IMR-90 (cell line): ENCODE data around the gene ATP5F1D. TPM values are rescaled to one million over a fixed set of nuclear protein-coding genes. Genes with fewer than 3 reads are reported as not detected.
A peak's percentile ranks its signal among the peaks of the same experiment; 100 is the strongest.

ENCODE experiments used
- ATAC-seq: fragments of 200-7000 bp; cut with Tn5 transposase; 2 replicates; pipeline ENCODE4 v1.9.1; 2020; ENCODE audit warnings: low read depth, mild to moderate bottlenecking, moderate library complexity
- BruUV-seq: library from RNA; stranded (reverse); fragments of 400-500 nt; replicated peaks from 2 replicates; lab custom pipeline; 2021; lab: Mats Ljungman, UMichigan
- CTCF ChIA-PET: fragments of 300-600 bp; formaldehyde crosslinking; extraction: SDS; loops from one replicate; lab custom pipeline; 2021; ENCODE audit warnings: antibody characterized with exemption; lab: Yijun Ruan, JAX
- POLR2A ChIA-PET: fragments of 300-600 bp; sonication (Branson Sonifier 250); formaldehyde crosslinking; loops from one replicate; lab custom pipeline; 2022; ENCODE audit warnings: antibody characterized with exemption; ENCODE audit not compliant: unreplicated experiment; lab: Charles Lee
- DNase-seq: peaks from one replicate; pipeline ENCODE4 v3.0.0; 2013
- H2AFZ ChIP-seq: replicated peaks from 2 replicates; pipeline ENCODE3; 2013; ENCODE audit warnings: low read length, mild to moderate bottlenecking; ENCODE audit not compliant: poor library complexity
- H2AK5ac ChIP-seq: 2 replicates; pipeline ENCODE4 v1.6.1; 2013; ENCODE audit warnings: low read depth, low read length, inconsistent platforms
- H2AK9ac ChIP-seq: replicated peaks from 2 replicates; pipeline ENCODE3; 2013; ENCODE audit warnings: mild to moderate bottlenecking, low read depth, low read length, moderate library complexity; ENCODE audit not compliant: poor library complexity
- H2BK120ac ChIP-seq: 2 replicates; pipeline ENCODE4 v1.6.1; 2013; ENCODE audit warnings: low read depth, low read length, inconsistent platforms
- H2BK15ac ChIP-seq: 3 replicates; pipeline ENCODE4 v1.6.1; 2013; ENCODE audit warnings: low read depth, low read length, inconsistent platforms
- H2BK20ac ChIP-seq: 2 replicates; pipeline ENCODE4 v1.6.1; 2013; ENCODE audit warnings: low read depth, mild to moderate bottlenecking, inconsistent platforms, low read length, moderate library complexity
- H2BK5ac ChIP-seq: 2 replicates; pipeline ENCODE4 v1.6.1; 2013; ENCODE audit warnings: mild to moderate bottlenecking, low read depth, low read length, inconsistent platforms; ENCODE audit not compliant: poor library complexity, severe bottlenecking
- H3K14ac ChIP-seq: replicated peaks from 2 replicates; pipeline ENCODE4 v1.6.1; 2013; ENCODE audit warnings: low read depth, low read length, inconsistent platforms
- H3K18ac ChIP-seq: 2 replicates; pipeline ENCODE4 v1.6.1; 2013; ENCODE audit warnings: low read depth, low read length, control low read depth
- H3K23ac ChIP-seq: 2 replicates; pipeline ENCODE4 v1.6.1; 2013; ENCODE audit warnings: low read depth, low read length, inconsistent platforms
- H3K27ac ChIP-seq: 2 replicates; pipeline ENCODE4 v1.5.1; 2013; ENCODE audit warnings: mild to moderate bottlenecking, control low read depth, low read length; ENCODE audit not compliant: insufficient read depth
- H3K27me3 ChIP-seq: 2 replicates; pipeline ENCODE4 v1.6.1; 2013; ENCODE audit warnings: low read length; ENCODE audit not compliant: control insufficient read depth, insufficient read depth
- H3K36me3 ChIP-seq: 2 replicates; pipeline ENCODE4 v1.6.1; 2013; ENCODE audit warnings: low read length, mixed read lengths; ENCODE audit not compliant: control insufficient read depth, insufficient read depth
- H3K4ac ChIP-seq: 2 replicates; pipeline ENCODE4 v1.6.1; 2013; ENCODE audit warnings: low read depth, low read length, inconsistent platforms
- H3K4me1 ChIP-seq: 2 replicates; pipeline ENCODE4 v1.6.1; 2013; ENCODE audit warnings: low read length, mixed read lengths; ENCODE audit not compliant: control insufficient read depth, insufficient read depth
- H3K4me2 ChIP-seq: 2 replicates; pipeline ENCODE4 v1.6.1; 2013; ENCODE audit warnings: low read depth, mild to moderate bottlenecking, control low read depth, low read length, moderate library complexity
- H3K4me3 ChIP-seq: 2 replicates; pipeline ENCODE4 v1.5.1; 2013; ENCODE audit warnings: low read depth, mild to moderate bottlenecking, control low read depth, low read length, moderate library complexity; ENCODE audit not compliant: insufficient read depth
- H3K56ac ChIP-seq: 2 replicates; pipeline ENCODE4 v1.6.1; 2013; ENCODE audit warnings: low read length, inconsistent platforms; ENCODE audit not compliant: insufficient read depth; ENCODE audit errors: extremely low read depth
- H3K79me1 ChIP-seq, 2 experiments: 2 replicates each; pipeline ENCODE4 v1.6.1; 2013; ENCODE audit warnings: low read length in 2 of 2, inconsistent platforms in 1 of 2, low read depth in 1 of 2
- H3K9ac ChIP-seq: 2 replicates; pipeline ENCODE4 v1.6.1; 2013; ENCODE audit warnings: low read depth, low read length, control low read depth
- H3K9me1 ChIP-seq: 2 replicates; pipeline ENCODE4 v1.6.1; 2013; ENCODE audit warnings: low read length, inconsistent platforms; ENCODE audit not compliant: insufficient read depth
- H3K9me3 ChIP-seq: 2 replicates; pipeline ENCODE4 v1.6.1; 2013; ENCODE audit warnings: low read length; ENCODE audit not compliant: control insufficient read depth, insufficient read depth
- H4K20me1 ChIP-seq: 2 replicates; pipeline ENCODE4 v1.6.1; 2013; ENCODE audit warnings: low read length, inconsistent platforms; ENCODE audit not compliant: insufficient read depth
- H4K5ac ChIP-seq: 2 replicates; pipeline ENCODE4 v1.6.1; 2013; ENCODE audit warnings: mild to moderate bottlenecking, low read depth, low read length, control low read depth
- H4K8ac ChIP-seq, 2 experiments: 2 replicates each; pipeline ENCODE4 v1.6.1; 2013; ENCODE audit warnings: low read depth in 2 of 2, low read length in 2 of 2, control low read depth in 1 of 2, inconsistent platforms in 1 of 2
- H4K91ac ChIP-seq: 2 replicates; pipeline ENCODE4 v1.6.1; 2013; ENCODE audit warnings: low read depth, low read length, inconsistent platforms; ENCODE audit not compliant: insufficient read depth
- CEBPB ChIP-seq: IDR thresholded peaks from 2 replicates; pipeline ENCODE4 v1.6.1; 2012; ENCODE audit warnings: low read depth, low read length, improper control_type of control experiment
- CTCF ChIP-seq: conservative IDR thresholded peaks from 2 replicates; pipeline ENCODE4 v1.5.1; 2012; ENCODE audit warnings: mild to moderate bottlenecking, low read depth, low read length, improper control_type of control experiment
- FOS ChIP-seq: fragments of 150-350 bp; IDR thresholded peaks from 2 replicates; pipeline ENCODE4 v1.6.1; 2016; ENCODE audit warnings: low read depth, low read length
- MXI1 ChIP-seq: IDR thresholded peaks from 2 replicates; pipeline ENCODE4 v1.6.1; 2012; ENCODE audit warnings: low read depth, mild to moderate bottlenecking, low read length, moderate library complexity, borderline replicate concordance
- NFE2L2 ChIP-seq: fragments of 150-350 bp; IDR thresholded peaks from 2 replicates; pipeline ENCODE4 v1.6.1; 2016; ENCODE audit warnings: low read depth, mild to moderate bottlenecking, low read length
- POLR2A ChIP-seq: IDR thresholded peaks from 2 replicates; pipeline ENCODE4 v1.6.1; 2012; ENCODE audit warnings: mild to moderate bottlenecking, low read depth, low read length
- RCOR1 ChIP-seq: IDR thresholded peaks from 2 replicates; pipeline ENCODE4 v1.6.1; 2012; ENCODE audit warnings: mild to moderate bottlenecking, low read length, improper control_type of control experiment; ENCODE audit not compliant: insufficient replicate concordance
- USF2 ChIP-seq: fragments of 150-350 bp; IDR thresholded peaks from 2 replicates; pipeline ENCODE4 v1.6.1; 2017; ENCODE audit warnings: mild to moderate bottlenecking, antibody characterized with exemption, low read length, low read depth
- WGBS, 2 experiments: methylation state at CpG; one replicate each; pipeline versions ENCODE4 v1.1.5 to v1.1.7; 2013; ENCODE audit warnings: missing lambda C conversion rate in 2 of 2; ENCODE audit not compliant: insufficient read length in 1 of 2; ENCODE audit errors: extremely low coverage in 2 of 2; 5-methylcytosine and 5-hydroxymethylcytosine counted together
- dilution Hi-C: fragments of 300-500 bp; cut with HindIII; formaldehyde crosslinking; loops from one replicate; pipeline ENCODE4 v1.14.3; 2018; ENCODE audit warnings: low sequenced_read_pairs; ENCODE audit not compliant: unreplicated experiment
- in situ Hi-C: fragments of 300-500 bp; cut with MboI; formaldehyde crosslinking; loops from 3 replicates; pipeline ENCODE4 v1.14.3; 2019; ENCODE audit warnings: low sequenced_read_pairs, inconsistent platforms, mixed read lengths
- intact Hi-C: fragments of 100-400 bp; cut with micrococcal nuclease; formaldehyde crosslinking; loops from 2 replicates; pipeline ENCODE4 v1.10.0; 2022
- polyA plus RNA-seq, 3 experiments: library from polyadenylated mRNA; depleted of rRNA; stranded (reverse); fragments of >200 nt; gene quantifications; 2 replicates each; pipeline ENCODE4 v1.2.3, GENCODE V29; 2012; ENCODE audit warnings: low replicate concordance in 1 of 3
- total RNA-seq: library from RNA; depleted of rRNA; stranded (reverse); fragments of >200 nt; gene quantifications from 2 replicates; pipeline ENCODE4 v1.2.3, GENCODE V29; 2012

The ATP5F1D gene
- total and polyA plus RNA-seq, 2 of the 4 experiments (the other 2 are of a cell fraction): 7.3 to 140 TPM

DNA sequence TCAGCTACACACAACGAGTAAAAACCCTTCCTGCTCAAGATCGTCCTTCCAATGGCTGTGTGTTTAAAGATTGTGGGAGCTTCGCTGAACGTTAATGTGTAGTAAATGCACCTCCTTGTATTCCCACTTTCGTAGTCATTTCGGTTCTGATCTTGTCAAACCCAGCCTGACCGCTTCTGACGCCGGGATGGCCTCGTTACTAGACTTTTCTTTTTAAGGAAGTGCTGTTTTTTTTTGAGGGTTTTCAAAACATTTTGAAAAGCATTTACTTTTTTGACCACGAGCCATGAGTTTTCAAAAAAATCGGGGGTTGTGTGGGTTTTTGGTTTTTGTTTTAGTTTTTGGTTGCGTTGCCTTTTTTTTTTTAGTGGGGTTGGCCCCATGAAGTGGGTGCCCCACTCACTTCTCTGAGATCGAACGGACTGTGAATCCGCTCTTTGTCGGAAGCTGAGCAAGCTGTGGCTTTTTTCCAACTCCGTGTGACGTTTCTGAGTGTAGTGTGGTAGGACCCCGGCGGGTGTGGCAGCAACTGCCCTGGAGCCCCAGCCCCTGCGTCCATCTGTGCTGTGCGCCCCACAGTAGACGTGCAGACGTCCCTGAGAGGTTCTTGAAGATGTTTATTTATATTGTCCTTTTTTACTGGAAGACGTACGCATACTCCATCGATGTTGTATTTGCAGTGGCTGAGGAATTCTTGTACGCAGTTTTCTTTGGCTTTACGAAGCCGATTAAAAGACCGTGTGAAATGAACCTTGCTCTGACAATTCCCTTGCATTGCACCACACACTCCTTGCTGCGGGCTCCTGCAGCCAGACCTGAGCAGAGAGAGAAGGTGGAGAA is 31.1 kb downstream of the ATP5F1D start:
- H2BK15ac ChIP-seq: no peak overlapping the region
- no peak overlapping the region for H2AFZ ChIP-seq
- BruUV-seq: TSS peak; percentile 77
- no peak overlapping the region for H3K4me3 ChIP-seq
- H3K4me2 ChIP-seq: no peak overlapping the region
- ChIA-PET POLR2A (interaction anchor here (1.0 kb wide), 1 partner anchor 20 kb away, joined by 4 read pairs; no protein-coding TSS in a partner anchor), CTCF (no interaction called here)
- H3K18ac ChIP-seq: no peak overlapping the region
- no peak overlapping the region for H2BK120ac ChIP-seq
- DNase-seq: no peak
- ATAC-seq: no peak
- no peak overlapping the region for H3K27ac ChIP-seq
- WGBS, 2 experiments: 90% methylated on average over 6 of the region's 33 CpGs; no CpG with 5 or more reads in 1 of the 2 experiments
- peaks cover 34% of the 10 kb centered on the region for H3K4me1 ChIP-seq
- H2AK9ac ChIP-seq: peak overlapping the region; percentile 75
- H2BK20ac ChIP-seq: no peak overlapping the region
- no peak overlapping the region for H3K56ac ChIP-seq
- no peak overlapping the region for H2BK5ac ChIP-seq
- dilution Hi-C loops (no loop called here), in situ Hi-C loops (no loop called here), intact Hi-C loops (no loop called here)
- H3K23ac ChIP-seq: peak overlapping the region; percentile 56; the same call in 1 of the 2 replicates
- H3K14ac ChIP-seq: no peak overlapping the region
- H3K9ac ChIP-seq: no peak overlapping the region
- peaks cover 47% of the 10 kb centered on the region for H3K36me3 ChIP-seq
- no peak overlapping the region for H4K8ac ChIP-seq
- H3K9me1 ChIP-seq: no peaks in the 10 kb centered on the region; the same call in 1 of the 2 replicates
- H3K9me3 ChIP-seq: no peaks in the 10 kb centered on the region
- no peak overlapping the region for H2AK5ac ChIP-seq
- no peak overlapping the region for H4K5ac ChIP-seq
- no peaks in the 10 kb centered on the region for H3K27me3 ChIP-seq
- TF ChIP-seq CEBPB (no peak), FOS (no peak), USF2 (no peak), MXI1 (no peak), POLR2A (no peak), RCOR1 (no peak), CTCF (no peak), NFE2L2 (no peak)
- H4K20me1 ChIP-seq: peaks cover 72% of the 10 kb centered on the region
- peaks cover 22 to 71% of the 10 kb centered on the region in 2 experiments; a peak in 3 of 4 replicates for H3K79me1 ChIP-seq
- no peak overlapping the region for H3K4ac ChIP-seq
- H4K91ac ChIP-seq: no peak overlapping the region
